OCI-LY7 (cell line): ENCODE measurements around the gene PDSS2. TPM values are rescaled to one million over a fixed set of nuclear protein-coding genes. Genes with fewer than 3 reads are reported as not detected.
A peak's percentile ranks its signal among the peaks of the same experiment; 100 is the strongest.

ENCODE experiments used
- BruUV-seq: library from RNA; stranded (reverse); fragments of 400-500 nt; replicated peaks from 2 replicates; lab custom pipeline; 2021; lab: Mats Ljungman, UMichigan
- CTCF ChIA-PET: fragments of 300-600 bp; sonication (Branson Sonifier 250); formaldehyde crosslinking; loops from one replicate; lab custom pipeline; 2022; ENCODE audit warnings: antibody characterized with exemption; ENCODE audit not compliant: unreplicated experiment; lab: Charles Lee
- POLR2A ChIA-PET: fragments of 300-600 bp; sonication (Branson Sonifier 250); formaldehyde crosslinking; loops from one replicate; lab custom pipeline; 2022; ENCODE audit warnings: antibody characterized with exemption; lab: Charles Lee
- DNase-seq: peaks from one replicate; pipeline ENCODE4 v3.0.0-alpha.2; 2015; ENCODE audit warnings: low spot score
- H2AFZ ChIP-seq: fragments of 200-600 bp; sonication (generic), shearing (Covaris generic); 2 replicates; pipeline ENCODE4 v1.6.1; 2014; ENCODE audit warnings: mild to moderate bottlenecking, antibody characterized with exemption, low read length, moderate library complexity
- H3K27ac ChIP-seq: fragments of 200-600 bp; sonication (generic); 2 replicates; pipeline ENCODE4 v1.5.1; 2014; ENCODE audit warnings: mixed run types, low read depth, mild to moderate bottlenecking, moderate library complexity, low read length, inconsistent platforms; ENCODE audit not compliant: poor library complexity, severe bottlenecking
- H3K36me3 ChIP-seq: fragments of 200-600 bp; sonication (generic); 2 replicates; pipeline ENCODE4 v1.6.1; 2014; ENCODE audit warnings: mild to moderate bottlenecking, antibody characterized with exemption, low read length, moderate library complexity, mixed read lengths; ENCODE audit not compliant: insufficient read depth
- H3K4me1 ChIP-seq: fragments of 200-600 bp; sonication (generic); 2 replicates; pipeline ENCODE4 v1.5.1; 2014; ENCODE audit warnings: mild to moderate bottlenecking, low read length; ENCODE audit not compliant: insufficient read depth, poor library complexity, severe bottlenecking
- H3K4me2 ChIP-seq: fragments of 200-600 bp; sonication (generic); 2 replicates; pipeline ENCODE4 v1.6.1; 2014; ENCODE audit warnings: mild to moderate bottlenecking, low read length
- H3K4me3 ChIP-seq: fragments of 200-600 bp; sonication (generic); 2 replicates; pipeline ENCODE4 v1.5.1; 2014; ENCODE audit warnings: mild to moderate bottlenecking, low read depth, low read length; ENCODE audit not compliant: poor library complexity, severe bottlenecking
- H3K79me2 ChIP-seq: fragments of 200-600 bp; sonication (generic); 2 replicates; pipeline ENCODE4 v1.6.1; 2016; ENCODE audit warnings: low read depth, mild to moderate bottlenecking, low read length, moderate library complexity, mixed read lengths; ENCODE audit not compliant: insufficient read depth
- H3K9me2 ChIP-seq: fragments of 200-600 bp; sonication (generic); 2 replicates; pipeline ENCODE4 v1.6.1; 2016; ENCODE audit warnings: mild to moderate bottlenecking, low read length, mixed read lengths; ENCODE audit not compliant: insufficient read depth
- H3K9me3 ChIP-seq: fragments of 200-600 bp; sonication (generic); 2 replicates; pipeline ENCODE4 v1.6.1; 2014; ENCODE audit warnings: mild to moderate bottlenecking, mixed run types, low read length, mixed read lengths
- H4K20me1 ChIP-seq: fragments of 200-600 bp; sonication (generic); 2 replicates; pipeline ENCODE4 v1.6.1; 2014; ENCODE audit warnings: mild to moderate bottlenecking, antibody characterized with exemption, low read length, moderate library complexity, mixed read lengths; ENCODE audit not compliant: insufficient read depth
- CTCF ChIP-seq: fragments of 200-600 bp; sonication (generic); conservative IDR thresholded peaks from 2 replicates; pipeline ENCODE4 v1.5.1; 2014; ENCODE audit warnings: mild to moderate bottlenecking, antibody characterized with exemption, low read length, moderate library complexity, mixed read lengths
- EZH2phosphoT487 ChIP-seq: fragments of 200-600 bp; sonication (generic); IDR thresholded peaks from 2 replicates; pipeline ENCODE4 v1.6.1; 2018; ENCODE audit warnings: low read depth, borderline replicate concordance, mild to moderate bottlenecking, mixed run types, antibody characterized with exemption, low read length, moderate library complexity, mixed read lengths
- intact Hi-C: fragments of 100-400 bp; cut with micrococcal nuclease; formaldehyde crosslinking; loops from one replicate; pipeline ENCODE4 v1.10.0; 2022; ENCODE audit not compliant: unreplicated experiment
- total RNA-seq, 2 experiments: library from RNA; depleted of rRNA in 1 of 2; stranded (reverse); fragments of >200 nt in 1 of 2; shearing (Covaris generic) in 1 of 2; gene quantifications; 2 replicates each; pipeline ENCODE4 v1.2.3, GENCODE V29; 2014 to 2022

Gene PDSS2
- total RNA-seq, 2 experiments from 2014 or later = 14.7 to 24.9 TPM

DNA sequence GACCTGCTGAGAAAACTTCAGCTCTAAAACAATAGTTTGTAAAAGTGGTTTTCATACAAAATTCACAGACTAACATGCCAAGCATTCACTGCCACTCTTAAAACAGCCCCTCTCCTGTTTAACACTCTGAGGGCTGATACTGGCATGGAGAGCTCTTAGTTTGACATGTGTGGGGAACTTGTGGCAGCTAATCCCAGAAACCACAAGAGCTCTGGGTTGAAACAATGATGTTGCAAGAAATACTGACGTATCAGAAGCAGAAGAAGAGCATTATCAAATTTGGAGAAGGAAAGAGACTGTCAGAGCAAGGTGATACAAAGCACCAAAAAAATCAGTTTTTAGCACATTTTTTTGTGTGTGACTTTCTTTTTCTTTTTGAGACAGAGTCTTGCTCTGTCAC lies 349.2 kb downstream of the PDSS2 start:
- intact Hi-C loops = loop anchor here (5.0 to 10.0 kb wide), 2 partner anchors 133 to 945 kb away; no protein-coding TSS in a partner anchor
- DNase-seq = peak; percentile 23
- Histone ChIP-seq H2AFZ (no peak overlapping the region), H4K20me1 (no peaks in the 10 kb centered on the region), H3K9me3 (no peaks in the 10 kb centered on the region), H3K4me3 (no peak overlapping the region), H3K4me1 (peaks cover 45% of the 10 kb centered on the region), H3K79me2 (peaks cover 30% of the 10 kb centered on the region; the same call in 1 of the 2 replicates), H3K4me2 (peak overlapping the region; percentile 37; the same call in 1 of the 2 replicates), H3K36me3 (peaks cover 10% of the 10 kb centered on the region), H3K27ac (peak overlapping the region; percentile 31), H3K9me2 (no peaks in the 10 kb centered on the region)
- BruUV-seq = no TSS peak
- TF ChIP-seq CTCF (no peak), EZH2phosphoT487 (no peak)
- ChIA-PET CTCF (no interaction called here), POLR2A (interaction anchor here (0.6 to 1.0 kb wide), 3 partner anchors 9 to 485 kb away, joined by 3 to 4 read pairs (median 3); no protein-coding TSS in a partner anchor)

DNA sequence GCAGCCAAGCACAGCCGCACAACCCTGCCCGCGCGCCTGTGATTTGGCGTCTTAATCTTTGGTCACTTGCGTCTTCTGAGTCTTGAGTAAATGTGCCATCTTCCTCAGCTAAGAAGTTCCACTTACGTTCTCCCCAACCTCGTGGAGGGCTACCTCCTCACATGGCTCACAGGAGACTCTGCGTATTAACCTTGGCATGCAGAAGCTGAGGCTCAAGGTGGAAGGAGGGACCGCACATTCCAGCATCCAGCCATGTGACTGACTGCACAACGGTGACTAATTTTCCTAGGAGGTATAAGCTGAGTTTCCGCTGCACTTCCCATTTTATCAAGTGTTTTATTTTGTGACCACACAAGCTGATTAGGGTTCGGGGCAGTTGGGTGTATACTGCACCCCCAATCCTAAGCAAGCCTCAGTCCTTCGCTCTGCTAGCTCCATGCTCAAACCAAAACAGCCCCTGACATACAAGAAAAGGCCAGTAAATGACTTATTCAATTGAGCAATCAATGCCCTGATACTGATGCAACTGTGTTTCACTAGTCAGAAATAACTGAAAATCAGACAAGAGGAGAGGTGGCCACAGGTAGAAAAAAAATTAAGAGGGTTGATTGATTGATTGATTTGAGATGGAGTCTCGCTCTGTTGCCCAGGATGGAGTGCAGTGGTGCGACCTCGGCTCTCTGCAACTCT lies 351.0 kb downstream of the PDSS2 start:
- H3K4me2 ChIP-seq = no peak overlapping the region
- H3K36me3 ChIP-seq = peaks cover 10% of the 10 kb centered on the region
- H3K79me2 ChIP-seq = peaks cover 31% of the 10 kb centered on the region; the same call in 1 of the 2 replicates
- no peaks in the 10 kb centered on the region for H4K20me1 ChIP-seq
- CTCF ChIA-PET = no interaction called here
- no peak for DNase-seq
- intact Hi-C loops = no loop called here
- POLR2A ChIA-PET = interaction anchor here (1.1 kb wide), 1 partner anchor 24 kb away, joined by 3 read pairs; no protein-coding TSS in a partner anchor
- H3K9me2 ChIP-seq = no peaks in the 10 kb centered on the region
- no peak overlapping the region for H2AFZ ChIP-seq
- no TSS peak for BruUV-seq
- no peak for TF ChIP-seq CTCF
- no peak for TF ChIP-seq EZH2phosphoT487
- no peaks in the 10 kb centered on the region for H3K9me3 ChIP-seq
- no peak overlapping the region for H3K27ac ChIP-seq
- no peak overlapping the region for H3K4me3 ChIP-seq
- peaks cover 53% of the 10 kb centered on the region for H3K4me1 ChIP-seq

DNA sequence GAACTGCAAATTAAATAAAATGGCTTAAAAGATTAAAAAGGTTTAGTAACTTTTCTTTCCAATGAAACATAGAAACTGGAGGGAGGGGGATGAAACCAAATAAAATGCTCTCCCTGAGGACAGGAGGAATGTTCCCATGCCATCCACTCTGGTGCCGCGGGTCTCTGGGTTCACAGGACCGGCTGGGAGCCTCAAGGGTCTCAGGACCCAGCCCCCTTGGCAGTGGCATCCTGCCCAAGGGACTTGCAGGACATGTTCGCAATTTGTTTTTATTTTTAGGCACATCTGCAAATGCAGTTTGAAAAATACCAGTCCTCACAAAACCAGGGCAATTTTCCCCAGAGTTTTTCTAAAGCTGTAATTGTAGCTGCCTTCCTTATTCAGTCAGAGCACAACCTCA lies 351.6 kb downstream of the PDSS2 start:
- peaks cover 53% of the 10 kb centered on the region for H3K4me1 ChIP-seq
- no peak overlapping the region for H3K4me3 ChIP-seq
- no peak overlapping the region for H2AFZ ChIP-seq
- BruUV-seq = no TSS peak
- no peaks in the 10 kb centered on the region for H3K9me3 ChIP-seq
- peaks cover 10% of the 10 kb centered on the region for H3K36me3 ChIP-seq
- CTCF ChIA-PET = no interaction called here
- DNase-seq = no peak
- peaks cover 28% of the 10 kb centered on the region; the same call in 1 of the 2 replicates for H3K79me2 ChIP-seq
- H4K20me1 ChIP-seq = no peaks in the 10 kb centered on the region
- no peaks in the 10 kb centered on the region for H3K9me2 ChIP-seq
- TF ChIP-seq EZH2phosphoT487 = no peak
- TF ChIP-seq CTCF = no peak
- POLR2A ChIA-PET = interaction anchor here (0.8 to 1.1 kb wide), 2 partner anchors 10 to 24 kb away, joined by 3 to 4 read pairs; no protein-coding TSS in a partner anchor
- H3K27ac ChIP-seq = no peak overlapping the region
- intact Hi-C loops = no loop called here
- H3K4me2 ChIP-seq = no peak overlapping the region
